H9 (cell line): ENCODE results near the gene LYSMD4. TPM values are rescaled to one million over a fixed set of nuclear protein-coding genes. Genes with fewer than 3 reads are reported as not detected.

Experiments
- DNase-seq: peaks from one replicate; pipeline ENCODE4 v3.0.0-alpha.2; 2017
- H2AFZ ChIP-seq: one replicate; pipeline ENCODE4 v1.6.1; 2013; ENCODE audit warnings: mild to moderate bottlenecking, low read length, control low read depth, moderate library complexity
- H2AK5ac ChIP-seq: 2 replicates; pipeline ENCODE4 v1.6.1; 2013; ENCODE audit warnings: low read length, control low read depth, mixed read lengths; ENCODE audit not compliant: insufficient read length
- H2BK120ac ChIP-seq: one replicate; pipeline ENCODE4 v1.6.1; 2013; ENCODE audit warnings: low read depth, mild to moderate bottlenecking, low read length, control low read depth, inconsistent platforms; ENCODE audit not compliant: poor library complexity, severe bottlenecking
- H2BK12ac ChIP-seq: 2 replicates; pipeline ENCODE4 v1.6.1; 2013; ENCODE audit warnings: low read length, control low read depth, mixed read lengths, low read depth; ENCODE audit not compliant: insufficient read length
- H2BK15ac ChIP-seq: 2 replicates; pipeline ENCODE4 v1.6.1; 2013; ENCODE audit warnings: low read depth, low read length, control low read depth
- H2BK20ac ChIP-seq: one replicate; pipeline ENCODE4 v1.6.1; 2013; ENCODE audit warnings: low read depth, mild to moderate bottlenecking, low read length, control low read depth, inconsistent platforms; ENCODE audit not compliant: poor library complexity, severe bottlenecking
- H2BK5ac ChIP-seq: 2 replicates; pipeline ENCODE4 v1.6.1; 2013; ENCODE audit warnings: low read length, control low read depth, mixed read lengths; ENCODE audit not compliant: insufficient read length
- H3K14ac ChIP-seq: 2 replicates; pipeline ENCODE4 v1.6.1; 2013; ENCODE audit warnings: low read length, control low read depth; ENCODE audit not compliant: insufficient read depth
- H3K18ac ChIP-seq: 2 replicates; pipeline ENCODE4 v1.6.1; 2013; ENCODE audit warnings: low read depth, mild to moderate bottlenecking, mixed read lengths, low read length, control low read depth; ENCODE audit not compliant: insufficient read length
- H3K23ac ChIP-seq: 2 replicates; pipeline ENCODE4 v1.6.1; 2013; ENCODE audit warnings: low read length, control low read depth, mixed read lengths, low read depth; ENCODE audit not compliant: insufficient read length
- H3K23me2 ChIP-seq: 2 replicates; pipeline ENCODE4 v1.6.1; 2013; ENCODE audit warnings: low read depth, mild to moderate bottlenecking, mixed read lengths, low read length, control low read depth; ENCODE audit not compliant: insufficient read length, poor library complexity, severe bottlenecking
- H3K27ac ChIP-seq: 2 replicates; pipeline ENCODE4 v1.5.1; 2013; ENCODE audit warnings: low read length, control low read depth, mixed read lengths, low read depth; ENCODE audit not compliant: insufficient read length
- H3K27me3 ChIP-seq: 2 replicates; pipeline ENCODE4 v1.6.1; 2013; ENCODE audit warnings: low read length, control low read depth, inconsistent platforms; ENCODE audit not compliant: insufficient read depth
- H3K4ac ChIP-seq: 2 replicates; pipeline ENCODE4 v1.6.1; 2013; ENCODE audit warnings: low read depth, mild to moderate bottlenecking, control low read depth, inconsistent platforms, low read length, moderate library complexity
- H3K4me1 ChIP-seq: 2 replicates; pipeline ENCODE4 v1.6.1; 2013; ENCODE audit warnings: low read length, control low read depth, inconsistent platforms; ENCODE audit not compliant: insufficient read depth
- H3K4me2 ChIP-seq: 2 replicates; pipeline ENCODE4 v1.6.1; 2013; ENCODE audit warnings: low read length, control low read depth, mixed read lengths; ENCODE audit not compliant: insufficient read length, insufficient read depth
- H3K56ac ChIP-seq: 2 replicates; pipeline ENCODE4 v1.6.1; 2013; ENCODE audit warnings: low read depth, mild to moderate bottlenecking, mixed read lengths, low read length, control low read depth; ENCODE audit not compliant: insufficient read length
- H3K79me1 ChIP-seq: 2 replicates; pipeline ENCODE4 v1.6.1; 2013; ENCODE audit warnings: low read depth, mild to moderate bottlenecking, moderate library complexity, low read length, control low read depth, inconsistent platforms; ENCODE audit not compliant: insufficient read depth, poor library complexity, severe bottlenecking
- H3K79me2 ChIP-seq: 2 replicates; pipeline ENCODE4 v1.6.1; 2013; ENCODE audit warnings: low read length, control low read depth, inconsistent platforms; ENCODE audit not compliant: insufficient read depth
- H3K9ac ChIP-seq: 2 replicates; pipeline ENCODE4 v1.6.1; 2013; ENCODE audit warnings: low read length, control low read depth, mixed read lengths; ENCODE audit not compliant: insufficient read length; ENCODE audit errors: extremely low read depth
- H3K9me3 ChIP-seq: one replicate; pipeline ENCODE4 v1.6.1; 2013; ENCODE audit warnings: low read depth, low read length, inconsistent platforms; ENCODE audit not compliant: control insufficient read depth
- H3T11ph ChIP-seq: one replicate; pipeline ENCODE4 v1.6.1; 2013; ENCODE audit warnings: mild to moderate bottlenecking, low read length, control low read depth, inconsistent platforms
- H4K20me1 ChIP-seq: one replicate; pipeline ENCODE4 v1.6.1; 2013; ENCODE audit not compliant: control insufficient read depth, insufficient read length, insufficient read depth
- H4K5ac ChIP-seq: 2 replicates; pipeline ENCODE4 v1.6.1; 2013; ENCODE audit warnings: low read depth, mild to moderate bottlenecking, mixed read lengths, low read length, control low read depth; ENCODE audit not compliant: insufficient read length
- H4K8ac ChIP-seq: replicated peaks from 2 replicates; pipeline ENCODE4 v1.6.1; 2013; ENCODE audit warnings: low read length, control low read depth, mixed read lengths, low read depth; ENCODE audit not compliant: insufficient read length
- H4K91ac ChIP-seq: 2 replicates; pipeline ENCODE4 v1.6.1; 2013; ENCODE audit warnings: low read depth, mild to moderate bottlenecking, moderate library complexity, mixed read lengths, low read length, control low read depth; ENCODE audit not compliant: insufficient read length
- H3K27ac Mint-ChIP-seq, 3 experiments: 2 replicates in 2 of 3; 3 replicates in 1 of 3; pipeline ENCODE4 v1.8.0; 2020 to 2021; ENCODE audit warnings: mixed read lengths in 3 of 3, mild to moderate bottlenecking in 1 of 3, moderate library complexity in 1 of 3
- H3K27me3 Mint-ChIP-seq: 2 replicates; pipeline ENCODE4 v1.8.0; 2021; ENCODE audit warnings: low read depth, mild to moderate bottlenecking, moderate library complexity, mixed read lengths
- H3K36me3 Mint-ChIP-seq, 3 experiments: 2 replicates in 2 of 3; 3 replicates in 1 of 3; pipeline ENCODE4 v1.8.0; 2020 to 2021; ENCODE audit warnings: low read depth in 3 of 3, mixed read lengths in 3 of 3; ENCODE audit not compliant: insufficient read depth in 1 of 3
- H3K4me1 Mint-ChIP-seq, 2 experiments: 2 replicates each; pipeline ENCODE4 v1.8.0; 2020; ENCODE audit warnings: mixed read lengths in 2 of 2
- H3K4me3 Mint-ChIP-seq, 2 experiments: 2 replicates in 1 of 2; 3 replicates in 1 of 2; pipeline ENCODE4 v1.8.0; 2020 to 2021; ENCODE audit warnings: mild to moderate bottlenecking in 2 of 2, mixed read lengths in 2 of 2, moderate library complexity in 1 of 2
- H3K9me3 Mint-ChIP-seq, 2 experiments: 2 replicates in 1 of 2; 3 replicates in 1 of 2; pipeline ENCODE4 v1.8.0; 2020; ENCODE audit warnings: mild to moderate bottlenecking in 2 of 2, mixed read lengths in 2 of 2, moderate library complexity in 1 of 2
- WGBS: extraction: QIAGEN DNeasy Blood & Tissue Kit; methylation state at CpG from one replicate; pipeline ENCODE4 v1.1.7; 2013; ENCODE audit warnings: missing lambda C conversion rate, low lambda C conversion rate, mixed read lengths; ENCODE audit not compliant: insufficient read length; ENCODE audit errors: extremely low coverage; 5-methylcytosine and 5-hydroxymethylcytosine counted together
- total RNA-seq: library from RNA; stranded (reverse); gene quantifications from 2 replicates; pipeline ENCODE4 v1.2.1, GENCODE V29; 2021
- TF ChIP-seq, protein P1 (sequence below): fragments of 200-600 bp; sonication (generic); conservative IDR thresholded peaks from 3 replicates; pipeline ENCODE4 v1.8.0; 2021; ENCODE audit warnings: antibody characterized with exemption, mild to moderate bottlenecking

Gene LYSMD4
- total RNA-seq, 1 experiment from 2014 or later: 10.0 TPM

GRCh38 chr15:99686290-99686689, 46.9 kb downstream of the LYSMD4 start:
- Histone ChIP-seq H4K91ac (no peak overlapping the region), H2BK12ac (no peak overlapping the region), H2BK15ac (no peak overlapping the region), H4K5ac (no peak overlapping the region), H3K4me2 (no peak overlapping the region), H3K79me1 (no peaks in the 10 kb centered on the region), H3K27ac (no peak overlapping the region), H3K9ac (no peak overlapping the region), H2AK5ac (no peak overlapping the region), H2BK5ac (no peak overlapping the region), H3K27me3 (no peaks in the 10 kb centered on the region), H3K23ac (no peak overlapping the region), H3K18ac (no peak overlapping the region), H2BK20ac (no peak overlapping the region), H2AFZ (no peak overlapping the region), H3T11ph (no peak overlapping the region), H2BK120ac (no peak overlapping the region), H3K56ac (no peak overlapping the region), H3K4ac (no peak overlapping the region), H3K79me2 (no peaks in the 10 kb centered on the region), H3K14ac (no peak overlapping the region), H3K23me2 (no peaks in the 10 kb centered on the region), H4K20me1 (no peaks in the 10 kb centered on the region), H3K4me1 (no peaks in the 10 kb centered on the region), H3K9me3 (no peaks in the 10 kb centered on the region), H4K8ac (no peak overlapping the region)
- Mint-ChIP-seq H3K4me3 (no peak overlapping the region), H3K27me3 (no peaks in the 10 kb centered on the region; the same call in 1 of the 2 replicates), H3K4me1 (no peaks in the 10 kb centered on the region), H3K27ac (no peak overlapping the region), H3K36me3 (peaks cover 31 to 66% (median 48%) of the 10 kb centered on the region in 3 experiments), H3K9me3 (peaks cover 17 to 21% of the 10 kb centered on the region in 2 experiments)
- TF ChIP-seq, protein P1, sequence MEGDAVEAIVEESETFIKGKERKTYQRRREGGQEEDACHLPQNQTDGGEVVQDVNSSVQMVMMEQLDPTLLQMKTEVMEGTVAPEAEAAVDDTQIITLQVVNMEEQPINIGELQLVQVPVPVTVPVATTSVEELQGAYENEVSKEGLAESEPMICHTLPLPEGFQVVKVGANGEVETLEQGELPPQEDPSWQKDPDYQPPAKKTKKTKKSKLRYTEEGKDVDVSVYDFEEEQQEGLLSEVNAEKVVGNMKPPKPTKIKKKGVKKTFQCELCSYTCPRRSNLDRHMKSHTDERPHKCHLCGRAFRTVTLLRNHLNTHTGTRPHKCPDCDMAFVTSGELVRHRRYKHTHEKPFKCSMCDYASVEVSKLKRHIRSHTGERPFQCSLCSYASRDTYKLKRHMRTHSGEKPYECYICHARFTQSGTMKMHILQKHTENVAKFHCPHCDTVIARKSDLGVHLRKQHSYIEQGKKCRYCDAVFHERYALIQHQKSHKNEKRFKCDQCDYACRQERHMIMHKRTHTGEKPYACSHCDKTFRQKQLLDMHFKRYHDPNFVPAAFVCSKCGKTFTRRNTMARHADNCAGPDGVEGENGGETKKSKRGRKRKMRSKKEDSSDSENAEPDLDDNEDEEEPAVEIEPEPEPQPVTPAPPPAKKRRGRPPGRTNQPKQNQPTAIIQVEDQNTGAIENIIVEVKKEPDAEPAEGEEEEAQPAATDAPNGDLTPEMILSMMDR: no peak
- WGBS: no CpG with 5 or more reads among the region's 1 CpG
- no peak for DNase-seq
